GM19099 (cell line): ENCODE measurements around the gene LDB3.

ENCODE experiments used
- POLR2A ChIP-seq: IDR thresholded peaks from 3 replicates; pipeline ENCODE4 v1.6.1; 2011; ENCODE audit warnings: low read depth; ENCODE audit not compliant: insufficient read length; ENCODE audit errors: extremely low read depth

The LDB3 gene

GRCh38 chr10:86715836-86716235 lies 47.5 kb downstream of the LDB3 start:
- TF ChIP-seq POLR2A, result no peak

GRCh38 chr10:86716466-86716865 lies 48.2 kb downstream of the LDB3 start:
- TF ChIP-seq POLR2A, result no peak

GRCh38 chr10:86718556-86718955 lies 50.2 kb downstream of the LDB3 start:
- TF ChIP-seq POLR2A, result no peak

GRCh38 chr10:86721232-86721631 lies 52.9 kb downstream of the LDB3 start:
- no peak for TF ChIP-seq POLR2A

- no peak for TF ChIP-seq POLR2A
Observed at GRCh38 chr10:86723009-86723408, 54.7 kb downstream of the LDB3 start.

GRCh38 chr10:86724445-86724844 lies 56.1 kb downstream of the LDB3 start:
- no peak for TF ChIP-seq POLR2A

- TF ChIP-seq POLR2A, result no peak
Observed at GRCh38 chr10:86725980-86726676, 57.8 kb downstream of the LDB3 start.

GRCh38 chr10:86726677-86726999 lies 58.3 kb downstream of the LDB3 start:
- no peak for TF ChIP-seq POLR2A

- no peak for TF ChIP-seq POLR2A
Observed at GRCh38 chr10:86727470-86727869, 59.2 kb downstream of the LDB3 start.

- no peak for TF ChIP-seq POLR2A
Observed at GRCh38 chr10:86728056-86728455, 59.7 kb downstream of the LDB3 start.

- no peak for TF ChIP-seq POLR2A
Observed at GRCh38 chr10:86729677-86730076, 61.4 kb downstream of the LDB3 start.

- TF ChIP-seq POLR2A, result no peak
Observed at GRCh38 chr10:86730227-86730626, 61.9 kb downstream of the LDB3 start.

- TF ChIP-seq POLR2A, result no peak
Observed at GRCh38 chr10:86732771-86733170, 64.5 kb downstream of the LDB3 start.

- no peak for TF ChIP-seq POLR2A
Observed at GRCh38 chr10:86733260-86733671, 65.0 kb downstream of the LDB3 start.

GRCh38 chr10:86734207-86734988 lies 66.1 kb downstream of the LDB3 start:
- TF ChIP-seq POLR2A, result no peak

GRCh38 chr10:86742230-86742629 lies 73.9 kb downstream of the LDB3 start:
- no peak for TF ChIP-seq POLR2A
